ENCODE results near the gene RUNX1.

RUNX1 gene

GRCh38 chr21:34878501-34878900 is 170.6 kb downstream of the RUNX1 start:
- no peak for DNase-seq (ENCODE audit: low read depth)

- DNase-seq (ENCODE audit: low read depth): no peak
Measured at GRCh38 chr21:34877485-34878128, 171.5 kb downstream of the RUNX1 start.

- no peak for DNase-seq (ENCODE audit: low read depth)
Measured at GRCh38 chr21:34875830-34876229, 173.3 kb downstream of the RUNX1 start.

- DNase-seq (ENCODE audit: low read depth): no peak
Measured at GRCh38 chr21:34874684-34875513, 174.2 kb downstream of the RUNX1 start.

- DNase-seq (ENCODE audit: low read depth): no peak
Measured at GRCh38 chr21:34871026-34871908, 177.8 kb downstream of the RUNX1 start.

GRCh38 chr21:34870246-34870645 is 178.9 kb downstream of the RUNX1 start:
- no peak for DNase-seq (ENCODE audit: low read depth)

- DNase-seq (ENCODE audit: low read depth): no peak
Measured at GRCh38 chr21:34869545-34869944, 179.6 kb downstream of the RUNX1 start.

GRCh38 chr21:34867785-34868184 is 181.3 kb downstream of the RUNX1 start:
- DNase-seq (ENCODE audit: low read depth): no peak

- DNase-seq (ENCODE audit: low read depth): no peak
Measured at GRCh38 chr21:34865400-34866241, 183.5 kb downstream of the RUNX1 start.

GRCh38 chr21:34864370-34865149 is 184.5 kb downstream of the RUNX1 start:
- DNase-seq (ENCODE audit: low read depth): no peak

GRCh38 chr21:34862951-34863350 is 186.2 kb downstream of the RUNX1 start:
- DNase-seq (ENCODE audit: low read depth): no peak

GRCh38 chr21:34861258-34861657 is 187.8 kb downstream of the RUNX1 start:
- DNase-seq (ENCODE audit: low read depth): no peak

GRCh38 chr21:34859976-34860653 is 189.0 kb downstream of the RUNX1 start:
- no peak for DNase-seq (ENCODE audit: low read depth)

- no peak for DNase-seq (ENCODE audit: low read depth)
Measured at GRCh38 chr21:34858559-34858958, 190.5 kb downstream of the RUNX1 start.

- no peak for DNase-seq (ENCODE audit: low read depth)
Measured at GRCh38 chr21:34857874-34858273, 191.2 kb downstream of the RUNX1 start.

- no peak for DNase-seq (ENCODE audit: low read depth)
Measured at GRCh38 chr21:34857122-34857713, 191.9 kb downstream of the RUNX1 start.

GRCh38 chr21:34852448-34852847 is 196.7 kb downstream of the RUNX1 start:
- DNase-seq (ENCODE audit: low read depth): no peak

- no peak for DNase-seq (ENCODE audit: low read depth)
Measured at GRCh38 chr21:34850166-34850690, 198.9 kb downstream of the RUNX1 start.

GRCh38 chr21:34846601-34847112 is 202.4 kb downstream of the RUNX1 start:
- no peak for DNase-seq (ENCODE audit: low read depth)

All from stimulated activated CD8-positive, alpha-beta memory T cell treated with anti-CD3 and anti-CD28 coated beads, Interleukin-15, amount 100 ng/mL, for 1 hour (primary cell).